H7 (cell line): Measurements from ENCODE around the gene PCDHB15. TPM values are rescaled to one million over a fixed set of nuclear protein-coding genes. Genes with fewer than 3 reads are reported as not detected.

Experiments
- total RNA-seq: library from RNA; depleted of rRNA; stranded (reverse); fragments of >200 nt; shearing (Covaris generic); gene quantifications from 2 replicates; pipeline ENCODE4 v1.2.3, GENCODE V29; 2014; rRNA removed

PCDHB15 gene
- total RNA-seq, 1 experiment from 2014 or later: not detected

Other genes with a start within 250 kb of the PCDHB15 start
- gene PCDHB1, start 194.0 kb upstream of the PCDHB15 start, total RNA-seq: 0.10 and 0.30 TPM in 2 replicates
- 0.69 and 1.9 TPM in 2 replicates for gene PCDHB2, start 150.8 kb upstream of the PCDHB15 start, total RNA-seq
- 0.21 and 0.26 TPM in 2 replicates for gene PCDHB3, start 144.9 kb upstream of the PCDHB15 start, total RNA-seq
- 0.35 and 0.41 TPM in 2 replicates for gene PCDHB4, start 123.6 kb upstream of the PCDHB15 start, total RNA-seq
- 0.07 TPM in 2 replicates for gene PCDHB5, start 110.2 kb upstream of the PCDHB15 start, total RNA-seq
- gene PCDHB6, start 95.3 kb upstream of the PCDHB15 start, total RNA-seq: not detected in 2 replicates
- 0.03 TPM in 1 of 2 replicates, not detected in the other for gene PCDHB7, start 72.8 kb upstream of the PCDHB15 start, total RNA-seq
- not detected in 2 replicates for gene PCDHB8, start 67.6 kb upstream of the PCDHB15 start, total RNA-seq
- gene PCDHB16, start 63.0 kb upstream of the PCDHB15 start, total RNA-seq: 0.03 and 0.07 TPM in 2 replicates
- gene PCDHB9, start 58.2 kb upstream of the PCDHB15 start, total RNA-seq: not detected in 2 replicates
- 0.03 and 0.33 TPM in 2 replicates for gene PCDHB10, start 53.0 kb upstream of the PCDHB15 start, total RNA-seq
- 0.03 and 0.18 TPM in 2 replicates for gene PCDHB11, start 45.8 kb upstream of the PCDHB15 start, total RNA-seq
- gene PCDHB12, start 36.7 kb upstream of the PCDHB15 start, total RNA-seq: not detected in 2 replicates
- 0.03 TPM in 1 of 2 replicates, not detected in the other for gene PCDHB13, start 31.5 kb upstream of the PCDHB15 start, total RNA-seq
- 0.10 and 0.26 TPM in 2 replicates for gene PCDHB14, start 22.1 kb upstream of the PCDHB15 start, total RNA-seq
- 0.14 TPM in 1 of 2 replicates, not detected in the other for gene SLC25A2, start 58.7 kb downstream of the PCDHB15 start, total RNA-seq
- gene TAF7, start 75.4 kb downstream of the PCDHB15 start, total RNA-seq: 39.5 and 41.8 TPM in 2 replicates
- not detected in 2 replicates for gene PCDHGA1, start 85.1 kb downstream of the PCDHB15 start, total RNA-seq
- not detected in 2 replicates for gene PCDHGA2, start 93.4 kb downstream of the PCDHB15 start, total RNA-seq
- gene PCDHGA3, start 98.4 kb downstream of the PCDHB15 start, total RNA-seq: 0.14 TPM in 1 of 2 replicates, not detected in the other
- gene PCDHGB1, start 104.7 kb downstream of the PCDHB15 start, total RNA-seq: not detected in 2 replicates
- gene PCDHGA4, start 109.6 kb downstream of the PCDHB15 start, total RNA-seq: 0.03 TPM in 1 of 2 replicates, not detected in the other
- 0.03 TPM in 1 of 2 replicates, not detected in the other for gene PCDHGB2, start 114.6 kb downstream of the PCDHB15 start, total RNA-seq
- not detected in 2 replicates for gene PCDHGA5, start 118.8 kb downstream of the PCDHB15 start, total RNA-seq
- 0.26 TPM in 1 of 2 replicates, not detected in the other for gene PCDHGB3, start 124.8 kb downstream of the PCDHB15 start, total RNA-seq
- gene PCDHGA6, start 128.5 kb downstream of the PCDHB15 start, total RNA-seq: 0.04 TPM in 1 of 2 replicates, not detected in the other
- gene PCDHGA7, start 137.3 kb downstream of the PCDHB15 start, total RNA-seq: not detected in 2 replicates
- gene PCDHGB4, start 142.3 kb downstream of the PCDHB15 start, total RNA-seq: 0.66 and 1.4 TPM in 2 replicates
- gene PCDHGA8, start 147.2 kb downstream of the PCDHB15 start, total RNA-seq: 0.22 TPM in 1 of 2 replicates, not detected in the other
- not detected in 2 replicates for gene PCDHGB5, start 152.6 kb downstream of the PCDHB15 start, total RNA-seq
- 0.04 and 0.10 TPM in 2 replicates for gene PCDHGA9, start 157.4 kb downstream of the PCDHB15 start, total RNA-seq
- gene PCDHGB6, start 162.6 kb downstream of the PCDHB15 start, total RNA-seq: 1.7 and 1.9 TPM in 2 replicates
- 0.35 and 0.78 TPM in 2 replicates for gene PCDHGA10, start 167.6 kb downstream of the PCDHB15 start, total RNA-seq
- gene PCDHGB7, start 172.3 kb downstream of the PCDHB15 start, total RNA-seq: 4.4 and 4.6 TPM in 2 replicates
- 0.21 and 0.30 TPM in 2 replicates for gene PCDHGA11, start 175.7 kb downstream of the PCDHB15 start, total RNA-seq
- gene PCDHGA12, start 185.1 kb downstream of the PCDHB15 start, total RNA-seq: 0.10 and 0.44 TPM in 2 replicates
- 27.4 and 31.7 TPM in 2 replicates for gene PCDHGC3, start 230.6 kb downstream of the PCDHB15 start, total RNA-seq
- 9.9 and 12.5 TPM in 2 replicates for gene PCDHGC4, start 239.6 kb downstream of the PCDHB15 start, total RNA-seq
- 0.44 and 1.8 TPM in 2 replicates for gene PCDHGC5, start 243.7 kb downstream of the PCDHB15 start, total RNA-seq